WERI-Rb-1 (cell line): ENCODE data around the gene PIKFYVE.

Source experiments
- DNase-seq: peaks from one replicate; pipeline ENCODE4 v3.0.0-alpha.2; 2020
- H3K27ac ChIP-seq: fragments of 250-450 bp; sonication (Bioruptor Pico); 2 replicates; pipeline ENCODE4 v1.5.1; 2020; ENCODE audit warnings: mild to moderate bottlenecking, moderate library complexity
- H3K27me3 ChIP-seq: fragments of 250-450 bp; sonication (Bioruptor Pico); 2 replicates; pipeline ENCODE4 v1.5.1; 2021; ENCODE audit warnings: mild to moderate bottlenecking, low read depth, moderate library complexity; ENCODE audit not compliant: insufficient read depth, severe bottlenecking
- H3K36me3 ChIP-seq: fragments of 250-450 bp; sonication (Bioruptor Pico); 2 replicates; pipeline ENCODE4 v1.5.1; 2020; ENCODE audit warnings: mild to moderate bottlenecking, moderate library complexity
- H3K4me3 ChIP-seq: 2 replicates; pipeline ENCODE4 v1.5.1; 2011; ENCODE audit warnings: low read depth, mild to moderate bottlenecking, control low read depth, low read length
- H3K9me3 ChIP-seq: fragments of 250-450 bp; sonication (Bioruptor Pico); 2 replicates; pipeline ENCODE4 v1.5.1; 2021; ENCODE audit warnings: mild to moderate bottlenecking, moderate library complexity; ENCODE audit not compliant: severe bottlenecking
- TF ChIP-seq, protein P1 (sequence below): IDR thresholded peaks from 2 replicates; pipeline ENCODE4 v1.5.1; 2011; ENCODE audit warnings: low read depth, mild to moderate bottlenecking, control low read depth, inconsistent platforms, low read length

The PIKFYVE gene

DNA sequence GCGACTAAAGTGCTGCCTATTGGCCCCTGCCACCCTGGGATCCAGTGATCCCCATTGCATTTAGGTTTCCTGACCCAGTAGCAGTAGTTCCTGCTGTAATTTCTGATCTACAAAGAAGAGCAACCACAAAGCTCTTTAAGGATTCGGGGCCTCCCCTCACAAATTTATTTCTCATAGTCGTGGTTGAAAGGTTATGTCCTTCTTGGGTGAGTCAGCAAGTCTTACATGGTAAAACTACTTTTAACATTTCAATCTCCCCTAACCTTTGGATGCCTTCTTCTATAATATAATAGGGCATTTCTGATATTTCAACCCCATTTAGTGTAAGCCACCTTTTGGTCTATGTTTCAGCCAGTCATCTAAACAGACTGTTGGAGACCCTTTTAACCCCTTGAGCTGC, 14.9 kb downstream of the PIKFYVE start:
- Histone ChIP-seq H3K27ac (no peak overlapping the region), H3K36me3 (peaks cover 74% of the 10 kb centered on the region)
- TF ChIP-seq, protein P1, sequence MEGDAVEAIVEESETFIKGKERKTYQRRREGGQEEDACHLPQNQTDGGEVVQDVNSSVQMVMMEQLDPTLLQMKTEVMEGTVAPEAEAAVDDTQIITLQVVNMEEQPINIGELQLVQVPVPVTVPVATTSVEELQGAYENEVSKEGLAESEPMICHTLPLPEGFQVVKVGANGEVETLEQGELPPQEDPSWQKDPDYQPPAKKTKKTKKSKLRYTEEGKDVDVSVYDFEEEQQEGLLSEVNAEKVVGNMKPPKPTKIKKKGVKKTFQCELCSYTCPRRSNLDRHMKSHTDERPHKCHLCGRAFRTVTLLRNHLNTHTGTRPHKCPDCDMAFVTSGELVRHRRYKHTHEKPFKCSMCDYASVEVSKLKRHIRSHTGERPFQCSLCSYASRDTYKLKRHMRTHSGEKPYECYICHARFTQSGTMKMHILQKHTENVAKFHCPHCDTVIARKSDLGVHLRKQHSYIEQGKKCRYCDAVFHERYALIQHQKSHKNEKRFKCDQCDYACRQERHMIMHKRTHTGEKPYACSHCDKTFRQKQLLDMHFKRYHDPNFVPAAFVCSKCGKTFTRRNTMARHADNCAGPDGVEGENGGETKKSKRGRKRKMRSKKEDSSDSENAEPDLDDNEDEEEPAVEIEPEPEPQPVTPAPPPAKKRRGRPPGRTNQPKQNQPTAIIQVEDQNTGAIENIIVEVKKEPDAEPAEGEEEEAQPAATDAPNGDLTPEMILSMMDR: no peak

DNA sequence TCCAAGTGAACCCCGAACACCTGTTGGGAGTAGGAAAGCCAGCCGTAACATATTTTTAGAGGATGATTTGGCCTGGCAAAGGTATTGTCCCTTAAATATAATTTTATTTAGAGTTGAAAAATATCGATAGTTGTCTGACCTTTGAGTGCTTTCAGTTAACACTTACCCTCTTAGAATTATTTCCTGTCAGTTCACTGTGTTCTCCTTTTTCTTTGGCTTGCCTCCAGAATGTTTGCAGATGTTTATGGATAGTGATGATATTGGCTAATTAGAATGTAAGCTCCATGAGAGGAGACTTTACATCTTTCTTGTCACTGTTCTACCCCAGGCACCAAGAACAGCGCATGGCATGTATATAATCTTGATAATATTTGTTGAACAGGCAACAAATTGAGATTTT, 19.8 kb downstream of the PIKFYVE start:
- H3K36me3 ChIP-seq: peaks cover 76% of the 10 kb centered on the region
- no peak overlapping the region for H3K4me3 ChIP-seq
- DNase-seq: no peak
- H3K9me3 ChIP-seq: peaks cover 2% of the 10 kb centered on the region
- no peak overlapping the region for H3K27ac ChIP-seq
- TF ChIP-seq, protein P1: no peak
- no peaks in the 10 kb centered on the region for H3K27me3 ChIP-seq

More for the DNA sequence above, 14.9 kb downstream of the PIKFYVE start:
- Histone ChIP-seq H3K27me3 (no peaks in the 10 kb centered on the region), H3K9me3 (no peaks in the 10 kb centered on the region), H3K4me3 (no peak overlapping the region)
- no peak for DNase-seq

DNA sequence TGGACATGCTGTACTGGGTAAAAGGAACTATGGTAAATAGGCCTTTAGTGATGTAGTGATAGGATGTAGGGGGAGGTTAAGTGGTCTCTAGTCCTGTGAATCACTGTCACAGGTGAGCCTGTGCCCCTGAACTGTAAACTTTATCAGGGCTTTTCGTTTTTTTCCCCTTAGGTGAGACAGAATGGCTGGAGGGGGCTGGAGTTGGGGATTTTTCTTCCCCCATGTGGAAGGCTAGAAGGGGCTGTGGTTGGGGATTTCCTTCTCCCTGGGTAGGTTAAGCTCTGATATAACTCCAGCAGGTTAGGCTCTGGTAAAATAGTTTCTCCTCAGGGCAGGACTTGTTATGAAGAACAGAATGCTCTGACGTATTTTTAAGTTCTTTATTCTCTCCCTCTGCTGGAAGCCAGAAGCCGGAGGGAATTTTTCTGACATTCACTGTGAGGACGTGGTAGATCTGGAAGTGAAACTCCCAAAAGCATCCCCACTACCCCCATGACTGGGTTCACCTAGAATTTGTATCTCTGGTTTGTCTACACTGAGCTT, 28.5 kb downstream of the PIKFYVE start:
- peaks cover 2% of the 10 kb centered on the region for H3K9me3 ChIP-seq
- H3K27ac ChIP-seq: no peak overlapping the region
- H3K27me3 ChIP-seq: no peaks in the 10 kb centered on the region
- H3K36me3 ChIP-seq: peaks cover 59% of the 10 kb centered on the region
- DNase-seq: no peak
- no peak overlapping the region for H3K4me3 ChIP-seq
- TF ChIP-seq, protein P1: no peak

DNA sequence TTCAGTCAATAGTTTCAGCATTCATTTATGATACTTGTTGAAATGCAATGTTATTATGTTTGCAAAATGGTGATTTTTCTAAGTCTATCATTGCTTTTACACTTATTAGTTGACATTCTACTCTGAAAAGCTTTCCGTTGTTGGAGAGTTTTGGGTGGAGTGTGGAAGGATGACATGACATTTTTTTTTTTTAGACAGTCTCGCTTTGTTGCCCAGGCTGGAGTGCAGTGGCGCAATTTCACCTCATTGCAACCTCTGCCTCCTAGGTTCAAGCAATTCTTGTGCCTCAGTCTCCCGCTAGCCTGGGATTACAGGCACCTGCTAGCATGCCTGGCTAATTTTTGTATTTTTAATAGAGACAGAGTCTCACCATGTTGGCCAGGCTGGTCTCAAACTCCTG, 29.8 kb downstream of the PIKFYVE start:
- H3K27me3 ChIP-seq: no peaks in the 10 kb centered on the region
- no peak overlapping the region for H3K4me3 ChIP-seq
- H3K9me3 ChIP-seq: no peaks in the 10 kb centered on the region
- H3K27ac ChIP-seq: no peak overlapping the region
- DNase-seq: no peak
- H3K36me3 ChIP-seq: peaks cover 48% of the 10 kb centered on the region
- TF ChIP-seq, protein P1: no peak

DNA sequence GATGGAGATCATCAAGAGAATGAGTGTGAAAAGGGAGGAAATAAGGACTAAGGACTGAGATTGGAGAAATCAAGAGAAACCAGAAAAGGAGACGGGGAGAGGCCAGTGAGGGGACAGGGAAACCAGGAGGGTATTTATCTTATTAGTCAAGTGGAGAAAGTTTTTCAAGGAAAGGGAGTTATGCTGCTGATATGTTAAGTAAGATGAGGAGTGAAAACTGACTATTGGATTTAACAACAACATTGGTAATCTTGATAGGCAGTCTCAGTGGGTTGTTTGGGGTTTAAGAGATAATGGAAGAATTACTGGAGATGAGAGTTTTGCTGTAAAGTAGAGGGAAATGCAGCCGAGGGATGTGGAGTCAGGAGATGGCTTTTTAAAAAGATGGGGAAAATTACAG, 30.6 kb downstream of the PIKFYVE start:
- Histone ChIP-seq H3K27ac (no peak overlapping the region), H3K9me3 (no peaks in the 10 kb centered on the region), H3K4me3 (no peak overlapping the region), H3K27me3 (no peaks in the 10 kb centered on the region), H3K36me3 (peaks cover 45% of the 10 kb centered on the region)
- DNase-seq: no peak
- TF ChIP-seq, protein P1: no peak

DNA sequence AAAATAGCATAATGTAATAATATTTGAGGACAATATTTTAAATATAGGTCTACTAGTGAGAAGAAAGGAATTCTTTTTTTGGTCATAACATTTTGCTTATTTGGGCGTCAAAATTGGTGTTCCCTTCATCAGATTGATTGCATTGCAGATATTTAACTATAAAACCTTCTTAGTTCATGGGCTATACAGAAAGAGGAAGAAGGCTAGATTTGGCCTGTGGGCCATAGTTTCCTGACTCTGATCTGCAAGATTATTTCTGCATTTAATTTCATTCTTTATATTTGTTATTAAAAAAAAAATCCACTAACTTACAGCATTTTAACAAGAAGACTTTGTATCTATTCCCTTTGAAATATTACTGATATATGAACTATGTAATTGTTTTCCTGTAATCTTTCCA, 31.9 kb downstream of the PIKFYVE start:
- H3K36me3 ChIP-seq: peaks cover 57% of the 10 kb centered on the region
- H3K27ac ChIP-seq: no peak overlapping the region
- TF ChIP-seq, protein P1: no peak

More for the DNA sequence above, 31.9 kb downstream of the PIKFYVE start:
- no peak for DNase-seq
- Histone ChIP-seq H3K27me3 (no peaks in the 10 kb centered on the region), H3K4me3 (no peak overlapping the region), H3K9me3 (no peaks in the 10 kb centered on the region)
